Karpas-422 (cell line): ENCODE data around the gene TMEM41A. TPM values are rescaled to one million over a fixed set of nuclear protein-coding genes. Genes with fewer than 3 reads are reported as not detected.

Source experiments
- DNase-seq: peaks from one replicate; pipeline ENCODE4 v3.0.0-alpha.2; 2015
- H2AFZ ChIP-seq: fragments of 200-600 bp; sonication (generic); 2 replicates; pipeline ENCODE4 v1.6.1; 2014; ENCODE audit warnings: antibody characterized with exemption, low read length, mixed read lengths
- H3K27ac ChIP-seq: fragments of 200-600 bp; sonication (generic); 2 replicates; pipeline ENCODE4 v1.5.1; 2014; ENCODE audit warnings: mild to moderate bottlenecking, low read length, moderate library complexity
- H3K27me3 ChIP-seq: fragments of 200-600 bp; sonication (generic); 2 replicates; pipeline ENCODE4 v1.6.1; 2014; ENCODE audit warnings: low read length, mixed read lengths
- H3K36me3 ChIP-seq: fragments of 200-600 bp; sonication (generic); 2 replicates; pipeline ENCODE4 v1.6.1; 2014; ENCODE audit warnings: low read length, mixed read lengths; ENCODE audit not compliant: insufficient read depth
- H3K4me1 ChIP-seq: fragments of 200-600 bp; sonication (generic); 2 replicates; pipeline ENCODE4 v1.6.1; 2014; ENCODE audit warnings: mild to moderate bottlenecking, low read length, mixed read lengths
- H3K4me2 ChIP-seq: fragments of 200-600 bp; sonication (generic); 2 replicates; pipeline ENCODE4 v1.6.1; 2014; ENCODE audit warnings: low read length, low read depth, mild to moderate bottlenecking; ENCODE audit not compliant: poor library complexity, severe bottlenecking
- H3K4me3 ChIP-seq: fragments of 200-600 bp; sonication (generic); 2 replicates; pipeline ENCODE4 v1.5.1; 2014; ENCODE audit warnings: mild to moderate bottlenecking, antibody characterized with exemption, low read length, mixed read lengths
- H3K79me2 ChIP-seq: fragments of 200-600 bp; sonication (generic); 2 replicates; pipeline ENCODE4 v1.6.1; 2014; ENCODE audit warnings: mild to moderate bottlenecking, low read length, mixed read lengths
- H3K9ac ChIP-seq: fragments of 200-600 bp; sonication (generic); 2 replicates; pipeline ENCODE4 v1.6.0; 2014; ENCODE audit warnings: low read length
- H3K9me2 ChIP-seq: fragments of 200-600 bp; sonication (generic), shearing (Covaris generic); replicated peaks from 2 replicates; pipeline ENCODE4 v1.6.0; 2014; ENCODE audit warnings: mild to moderate bottlenecking, low read length, moderate library complexity; ENCODE audit not compliant: insufficient read depth
- H3K9me3 ChIP-seq: fragments of 300-700, 200-600 bp; sonication (generic); 2 replicates; pipeline ENCODE4 v1.6.1; 2014; ENCODE audit warnings: low read length, mixed read lengths
- H4K20me1 ChIP-seq: fragments of 200-600 bp; sonication (generic); 2 replicates; pipeline ENCODE4 v1.6.1; 2014; ENCODE audit warnings: mild to moderate bottlenecking, antibody characterized with exemption, low read length, low read depth; ENCODE audit not compliant: insufficient read depth
- total RNA-seq: library from RNA; depleted of rRNA; stranded (reverse); fragments of >200 nt; shearing (Covaris generic); gene quantifications from 2 replicates; pipeline ENCODE4 v1.2.3, GENCODE V29; 2014; ENCODE audit warnings: low replicate concordance

The TMEM41A gene
- total RNA-seq, 1 experiment from 2014 or later, result 34.1 TPM

- no peak overlapping the region for H3K4me3 ChIP-seq
- H3K27ac ChIP-seq, result no peak overlapping the region
- no peak overlapping the region for H3K9ac ChIP-seq
- H3K9me3 ChIP-seq, result no peaks in the 10 kb centered on the region
- no peaks in the 10 kb centered on the region for H3K36me3 ChIP-seq
- DNase-seq, result no peak
- H3K9me2 ChIP-seq, result no peaks in the 10 kb centered on the region
- H2AFZ ChIP-seq, result no peak overlapping the region
- no peaks in the 10 kb centered on the region for H4K20me1 ChIP-seq
- H3K79me2 ChIP-seq, result no peaks in the 10 kb centered on the region
- H3K27me3 ChIP-seq, result no peaks in the 10 kb centered on the region
- H3K4me1 ChIP-seq, result no peaks in the 10 kb centered on the region
- no peak overlapping the region for H3K4me2 ChIP-seq
Measured at GRCh38 chr3:185527364-185527763, 28.5 kb upstream of the TMEM41A start.

GRCh38 chr3:185526349-185526951 lies 27.6 kb upstream of the TMEM41A start:
- no peak overlapping the region for H3K4me3 ChIP-seq
- no peak overlapping the region for H3K4me2 ChIP-seq
- no peaks in the 10 kb centered on the region for H3K27me3 ChIP-seq
- H3K9ac ChIP-seq, result no peak overlapping the region
- H3K9me3 ChIP-seq, result no peaks in the 10 kb centered on the region
- no peaks in the 10 kb centered on the region for H3K4me1 ChIP-seq
- H3K36me3 ChIP-seq, result no peaks in the 10 kb centered on the region
- H2AFZ ChIP-seq, result no peak overlapping the region
- no peak for DNase-seq
- no peak overlapping the region for H3K27ac ChIP-seq
- no peaks in the 10 kb centered on the region for H4K20me1 ChIP-seq
- H3K79me2 ChIP-seq, result no peaks in the 10 kb centered on the region
- no peaks in the 10 kb centered on the region for H3K9me2 ChIP-seq

- Histone ChIP-seq H3K4me2 (no peak overlapping the region), H3K9me3 (no peaks in the 10 kb centered on the region), H4K20me1 (no peaks in the 10 kb centered on the region), H3K79me2 (no peaks in the 10 kb centered on the region), H3K36me3 (no peaks in the 10 kb centered on the region), H3K4me3 (no peak overlapping the region), H3K4me1 (no peaks in the 10 kb centered on the region), H2AFZ (no peak overlapping the region), H3K27me3 (no peaks in the 10 kb centered on the region), H3K9me2 (no peaks in the 10 kb centered on the region), H3K9ac (no peak overlapping the region), H3K27ac (no peak overlapping the region)
- DNase-seq, result no peak
Measured at GRCh38 chr3:185521349-185522138, 22.7 kb upstream of the TMEM41A start.

- Histone ChIP-seq H3K36me3 (no peaks in the 10 kb centered on the region), H4K20me1 (no peaks in the 10 kb centered on the region), H3K27me3 (no peaks in the 10 kb centered on the region), H3K79me2 (no peaks in the 10 kb centered on the region), H3K4me3 (no peak overlapping the region), H3K9ac (no peak overlapping the region), H3K27ac (no peak overlapping the region), H3K9me3 (no peaks in the 10 kb centered on the region), H3K4me1 (no peaks in the 10 kb centered on the region), H3K4me2 (no peak overlapping the region), H2AFZ (no peak overlapping the region), H3K9me2 (no peaks in the 10 kb centered on the region)
- DNase-seq, result no peak
Measured at GRCh38 chr3:185519021-185519420, 20.2 kb upstream of the TMEM41A start.

GRCh38 chr3:185517387-185518130 lies 18.7 kb upstream of the TMEM41A start:
- Histone ChIP-seq H3K27ac (no peak overlapping the region), H3K4me3 (no peak overlapping the region), H3K9ac (no peak overlapping the region), H2AFZ (no peak overlapping the region), H4K20me1 (no peaks in the 10 kb centered on the region), H3K27me3 (no peaks in the 10 kb centered on the region), H3K9me3 (no peaks in the 10 kb centered on the region), H3K36me3 (no peaks in the 10 kb centered on the region), H3K4me2 (no peak overlapping the region), H3K79me2 (no peaks in the 10 kb centered on the region), H3K4me1 (no peaks in the 10 kb centered on the region), H3K9me2 (no peaks in the 10 kb centered on the region)
- DNase-seq, result no peak

- Histone ChIP-seq H3K4me2 (no peak overlapping the region), H3K9me2 (no peaks in the 10 kb centered on the region), H4K20me1 (no peaks in the 10 kb centered on the region), H3K36me3 (no peaks in the 10 kb centered on the region), H3K9me3 (no peaks in the 10 kb centered on the region), H3K27me3 (no peaks in the 10 kb centered on the region), H3K4me3 (no peak overlapping the region), H3K9ac (no peak overlapping the region), H3K79me2 (no peaks in the 10 kb centered on the region), H2AFZ (no peak overlapping the region), H3K4me1 (no peaks in the 10 kb centered on the region), H3K27ac (no peak overlapping the region)
- DNase-seq, result no peak
Measured at GRCh38 chr3:185511711-185512110, 12.9 kb upstream of the TMEM41A start.

GRCh38 chr3:185508335-185508991 lies 9.6 kb upstream of the TMEM41A start:
- H4K20me1 ChIP-seq, result no peaks in the 10 kb centered on the region
- H2AFZ ChIP-seq, result no peak overlapping the region
- DNase-seq, result no peak
- no peaks in the 10 kb centered on the region for H3K36me3 ChIP-seq
- H3K9ac ChIP-seq, result no peak overlapping the region
- H3K27me3 ChIP-seq, result no peaks in the 10 kb centered on the region
- no peak overlapping the region for H3K4me2 ChIP-seq
- H3K9me3 ChIP-seq, result no peaks in the 10 kb centered on the region
- H3K4me3 ChIP-seq, result no peak overlapping the region
- H3K9me2 ChIP-seq, result no peaks in the 10 kb centered on the region
- H3K79me2 ChIP-seq, result no peaks in the 10 kb centered on the region
- no peak overlapping the region for H3K27ac ChIP-seq
- H3K4me1 ChIP-seq, result no peaks in the 10 kb centered on the region

- H4K20me1 ChIP-seq, result no peaks in the 10 kb centered on the region
- no peak overlapping the region for H2AFZ ChIP-seq
- DNase-seq, result no peak
Measured at GRCh38 chr3:185507883-185508282, 9.0 kb upstream of the TMEM41A start.

More at GRCh38 chr3:185507883-185508282, 9.0 kb upstream of the TMEM41A start:
- Histone ChIP-seq H3K4me1 (no peaks in the 10 kb centered on the region), H3K9me2 (no peaks in the 10 kb centered on the region), H3K79me2 (no peaks in the 10 kb centered on the region), H3K9ac (no peak overlapping the region), H3K36me3 (no peaks in the 10 kb centered on the region), H3K9me3 (no peaks in the 10 kb centered on the region), H3K27ac (no peak overlapping the region), H3K27me3 (no peaks in the 10 kb centered on the region), H3K4me3 (no peak overlapping the region), H3K4me2 (no peak overlapping the region)
